Measurements from ENCODE around the gene STOX1. TPM values are rescaled to one million over a fixed set of nuclear protein-coding genes. Genes with fewer than 3 reads are reported as not detected.
"Not testable (repeated sequence)": the region's sequence is repeated elsewhere in the genome, so short reads cannot be mapped to it uniquely, and the experiment has no call there.

Gene STOX1
- polyA plus RNA-seq, 1 donor: 5.8 TPM

GRCh38 chr10:68861253-68861652, 33.9 kb downstream of the STOX1 start:
- H3K27me3 ChIP-seq (ENCODE audit: control insufficient read depth, insufficient read depth, low read length): no peaks in the 10 kb centered on the region
- peak in 1 of 2 donors; percentile 49 for DNase-seq
- WGBS (ENCODE audit: insufficient coverage, low lambda C conversion rate): 100% methylated on average over 1 of the region's 5 CpGs
- H3K9me3 ChIP-seq (ENCODE audit: control insufficient read depth, low read depth, low read length): peaks cover 12% of the 10 kb centered on the region
- H3K27ac ChIP-seq (ENCODE audit: low read length): no peak overlapping the region
- no peaks in the 10 kb centered on the region for H3K36me3 ChIP-seq (ENCODE audit: control insufficient read depth, insufficient read depth, low read length)
- H3K4me3 ChIP-seq (ENCODE audit: low read length): no peak overlapping the region
- no peaks in the 10 kb centered on the region for H3K4me1 ChIP-seq (ENCODE audit: control insufficient read depth, insufficient read depth, low read length)

- Histone ChIP-seq H3K9me3 (ENCODE audit: control insufficient read depth, low read depth, low read length) (peaks cover 15% of the 10 kb centered on the region), H3K4me3 (ENCODE audit: low read length) (no peak overlapping the region), H3K4me1 (ENCODE audit: control insufficient read depth, insufficient read depth, low read length) (peaks cover 3% of the 10 kb centered on the region), H3K27me3 (ENCODE audit: control insufficient read depth, insufficient read depth, low read length) (no peaks in the 10 kb centered on the region), H3K36me3 (ENCODE audit: control insufficient read depth, insufficient read depth, low read length) (no peaks in the 10 kb centered on the region), H3K27ac (ENCODE audit: low read length) (no peak overlapping the region)
- no CpG with 5 or more reads among the region's 1 CpG for WGBS (ENCODE audit: insufficient coverage, low lambda C conversion rate)
- no peak for DNase-seq
Measured at GRCh38 chr10:68864611-68865010, 37.3 kb downstream of the STOX1 start.

- DNase-seq; H3K27me3 ChIP-seq (ENCODE audit: control insufficient read depth, insufficient read depth, low read length); H3K4me3 ChIP-seq (ENCODE audit: low read length); H3K9me3 ChIP-seq (ENCODE audit: control insufficient read depth, low read depth, low read length); H3K27ac ChIP-seq (ENCODE audit: low read length); H3K36me3 ChIP-seq (ENCODE audit: control insufficient read depth, insufficient read depth, low read length): not testable (repeated sequence)
- H3K4me1 ChIP-seq (ENCODE audit: control insufficient read depth, insufficient read depth, low read length): peaks cover 22% of the 10 kb centered on the region
- 100% methylated on average over 2 of the region's 8 CpGs for WGBS (ENCODE audit: insufficient coverage, low lambda C conversion rate)
Measured at GRCh38 chr10:68868173-68868572, 40.8 kb downstream of the STOX1 start.

DNA sequence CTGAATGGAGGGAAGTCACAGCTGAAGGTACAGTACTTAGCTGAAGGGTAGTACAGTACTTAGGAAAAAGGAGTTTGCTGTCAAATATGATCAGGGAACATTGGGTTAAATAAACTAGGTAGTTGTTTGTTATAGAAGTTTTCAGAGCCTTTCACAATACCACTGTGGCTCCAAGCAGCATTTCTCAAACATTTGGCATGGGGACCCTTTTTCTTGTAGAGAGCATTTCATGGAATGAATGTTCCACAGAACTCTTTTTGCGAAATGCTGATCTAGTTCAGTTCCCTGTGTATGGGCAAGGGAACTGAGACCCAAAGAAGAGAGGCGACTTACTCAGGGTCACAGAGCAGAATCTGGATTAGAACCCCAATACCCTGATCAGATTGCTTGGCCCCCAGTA, 42.3 kb downstream of the STOX1 start:
- Histone ChIP-seq H3K36me3 (ENCODE audit: control insufficient read depth, insufficient read depth, low read length) (no peaks in the 10 kb centered on the region), H3K9me3 (ENCODE audit: control insufficient read depth, low read depth, low read length) (peaks cover 2% of the 10 kb centered on the region), H3K27ac (ENCODE audit: low read length) (no peak overlapping the region), H3K4me3 (ENCODE audit: low read length) (no peak overlapping the region), H3K4me1 (ENCODE audit: control insufficient read depth, insufficient read depth, low read length) (peaks cover 22% of the 10 kb centered on the region), H3K27me3 (ENCODE audit: control insufficient read depth, insufficient read depth, low read length) (no peaks in the 10 kb centered on the region)
- WGBS (ENCODE audit: insufficient coverage, low lambda C conversion rate): 60% methylated on average over 1 of the region's 2 CpGs
- DNase-seq: no peak

GRCh38 chr10:68870061-68870460, 42.7 kb downstream of the STOX1 start:
- Histone ChIP-seq H3K27me3 (ENCODE audit: control insufficient read depth, insufficient read depth, low read length) (no peaks in the 10 kb centered on the region), H3K4me1 (ENCODE audit: control insufficient read depth, insufficient read depth, low read length) (peaks cover 22% of the 10 kb centered on the region), H3K9me3 (ENCODE audit: control insufficient read depth, low read depth, low read length) (peaks cover 2% of the 10 kb centered on the region), H3K36me3 (ENCODE audit: control insufficient read depth, insufficient read depth, low read length) (no peaks in the 10 kb centered on the region), H3K27ac (ENCODE audit: low read length) (no peak overlapping the region), H3K4me3 (ENCODE audit: low read length) (no peak overlapping the region)
- no CpG with 5 or more reads among the region's 2 CpGs for WGBS (ENCODE audit: insufficient coverage, low lambda C conversion rate)
- DNase-seq: no peak

- WGBS (ENCODE audit: insufficient coverage, low lambda C conversion rate): 100% methylated on average over 1 of the region's 3 CpGs
Measured at GRCh38 chr10:68870545-68871104, 43.3 kb downstream of the STOX1 start.

DNA sequence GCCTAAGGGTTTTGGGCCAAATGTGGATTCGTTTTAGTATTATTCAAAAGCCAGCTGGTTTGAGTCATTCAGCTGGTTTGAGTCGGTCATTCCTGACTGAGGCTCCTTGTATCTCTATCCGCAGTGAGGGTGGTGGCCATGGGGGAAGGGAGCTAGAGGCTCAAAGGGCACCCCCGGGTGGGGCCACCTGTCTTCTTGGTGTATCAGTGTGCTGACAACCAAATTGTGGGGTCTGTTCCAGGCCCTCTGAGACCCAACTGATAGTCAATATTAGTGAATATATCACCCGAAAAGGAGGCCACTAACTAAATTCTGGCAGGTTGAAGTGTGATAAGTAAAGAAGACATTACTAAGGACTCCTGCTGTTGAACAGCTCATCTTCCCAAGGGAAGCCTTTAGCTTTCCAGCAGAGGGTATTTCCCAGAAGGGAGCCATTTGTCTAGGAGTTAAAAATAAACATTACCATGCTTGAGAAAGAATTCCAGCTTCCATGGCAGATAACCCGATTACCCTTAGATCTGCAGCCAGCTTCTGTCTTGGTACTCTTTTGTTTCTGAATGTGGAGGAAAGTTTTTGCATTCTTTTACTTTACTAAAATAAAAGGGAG, 43.9 kb downstream of the STOX1 start:
- no peak overlapping the region for H3K4me3 ChIP-seq (ENCODE audit: low read length)
- peaks cover 28% of the 10 kb centered on the region for H3K4me1 ChIP-seq (ENCODE audit: control insufficient read depth, insufficient read depth, low read length)
- peaks cover 2% of the 10 kb centered on the region for H3K9me3 ChIP-seq (ENCODE audit: control insufficient read depth, low read depth, low read length)
- peak overlapping the region; percentile 82 for H3K27ac ChIP-seq (ENCODE audit: low read length)
- no peaks in the 10 kb centered on the region for H3K27me3 ChIP-seq (ENCODE audit: control insufficient read depth, insufficient read depth, low read length)
- peak; percentile 67 to 84 for DNase-seq
- H3K36me3 ChIP-seq (ENCODE audit: control insufficient read depth, insufficient read depth, low read length): no peaks in the 10 kb centered on the region
- WGBS (ENCODE audit: insufficient coverage, low lambda C conversion rate): no CpG with 5 or more reads among the region's 6 CpGs

More at GRCh38 chr10:68870545-68871104, 43.3 kb downstream of the STOX1 start:
- peaks cover 2% of the 10 kb centered on the region for H3K9me3 ChIP-seq (ENCODE audit: control insufficient read depth, low read depth, low read length)
- H3K4me3 ChIP-seq (ENCODE audit: low read length): no peak overlapping the region
- peaks cover 23% of the 10 kb centered on the region for H3K4me1 ChIP-seq (ENCODE audit: control insufficient read depth, insufficient read depth, low read length)
- H3K36me3 ChIP-seq (ENCODE audit: control insufficient read depth, insufficient read depth, low read length): no peaks in the 10 kb centered on the region
- H3K27me3 ChIP-seq (ENCODE audit: control insufficient read depth, insufficient read depth, low read length): no peaks in the 10 kb centered on the region
- DNase-seq: no peak
- H3K27ac ChIP-seq (ENCODE audit: low read length): peak overlapping the region; percentile 82

- peak overlapping the region; percentile 82 for H3K27ac ChIP-seq (ENCODE audit: low read length)
- no peaks in the 10 kb centered on the region for H3K36me3 ChIP-seq (ENCODE audit: control insufficient read depth, insufficient read depth, low read length)
- DNase-seq: peak; percentile 40 to 55
- 60% methylated on average over 1 of the region's 5 CpGs for WGBS (ENCODE audit: insufficient coverage, low lambda C conversion rate)
- H3K4me1 ChIP-seq (ENCODE audit: control insufficient read depth, insufficient read depth, low read length): peaks cover 31% of the 10 kb centered on the region
- H3K4me3 ChIP-seq (ENCODE audit: low read length): no peak overlapping the region
- no peaks in the 10 kb centered on the region for H3K27me3 ChIP-seq (ENCODE audit: control insufficient read depth, insufficient read depth, low read length)
- peaks cover 2% of the 10 kb centered on the region for H3K9me3 ChIP-seq (ENCODE audit: control insufficient read depth, low read depth, low read length)
Measured at GRCh38 chr10:68871731-68872342, 44.5 kb downstream of the STOX1 start.

- H3K9me3 ChIP-seq (ENCODE audit: control insufficient read depth, low read depth, low read length): no peaks in the 10 kb centered on the region
- peaks cover 44% of the 10 kb centered on the region for H3K4me1 ChIP-seq (ENCODE audit: control insufficient read depth, insufficient read depth, low read length)
- WGBS (ENCODE audit: insufficient coverage, low lambda C conversion rate): no CpG with 5 or more reads among the region's 15 CpGs
- peak; percentile 92 to 96 for DNase-seq
- H3K27ac ChIP-seq (ENCODE audit: low read length): peak overlapping the region; percentile 74
- no peaks in the 10 kb centered on the region for H3K36me3 ChIP-seq (ENCODE audit: control insufficient read depth, insufficient read depth, low read length)
- H3K4me3 ChIP-seq (ENCODE audit: low read length): no peak overlapping the region
- H3K27me3 ChIP-seq (ENCODE audit: control insufficient read depth, insufficient read depth, low read length): no peaks in the 10 kb centered on the region
Measured at GRCh38 chr10:68876246-68877138, 49.2 kb downstream of the STOX1 start.

GRCh38 chr10:68877482-68878110, 50.3 kb downstream of the STOX1 start:
- Histone ChIP-seq H3K27ac (ENCODE audit: low read length) (peak overlapping the region; percentile 74), H3K36me3 (ENCODE audit: control insufficient read depth, insufficient read depth, low read length) (no peaks in the 10 kb centered on the region), H3K27me3 (ENCODE audit: control insufficient read depth, insufficient read depth, low read length) (no peaks in the 10 kb centered on the region), H3K9me3 (ENCODE audit: control insufficient read depth, low read depth, low read length) (no peaks in the 10 kb centered on the region), H3K4me3 (ENCODE audit: low read length) (no peak overlapping the region), H3K4me1 (ENCODE audit: control insufficient read depth, insufficient read depth, low read length) (peaks cover 39% of the 10 kb centered on the region)
- DNase-seq: no peak
- WGBS (ENCODE audit: insufficient coverage, low lambda C conversion rate): no CpG with 5 or more reads among the region's 1 CpG

Data from large intestine (tissue), 3 donors.